ENCODE data around the gene FBXL7. TPM values are rescaled to one million over a fixed set of nuclear protein-coding genes. Genes with fewer than 3 reads are reported as not detected.

The FBXL7 gene
- total and polyA plus RNA-seq, 4 donors = 0.24 to 1.4 (median 1.2) TPM

- no peak overlapping the region for H3K9ac ChIP-seq (ENCODE audit: low read depth in 1 of 2, low read length in 2 of 2)
- H3K36me3 ChIP-seq (ENCODE audit: control insufficient read depth in 4 of 4, insufficient read depth in 3 of 4, low read depth in 1 of 4, low read length in 3 of 4) = no peaks in the 10 kb centered on the region
- H3K9me3 ChIP-seq (ENCODE audit: control insufficient read depth in 4 of 4, low read length in 3 of 4) = no peaks in the 10 kb centered on the region
- no peak for DNase-seq (ENCODE audit: low spot score)
- peaks cover 0 to 2% (median 0%) of the 10 kb centered on the region in 4 donors for H3K27me3 ChIP-seq (ENCODE audit: control insufficient read depth in 4 of 4, insufficient read depth in 4 of 4, low read length in 3 of 4)
- no peak overlapping the region for H3K27ac ChIP-seq (ENCODE audit: low read depth in 1 of 2, low read length in 2 of 2)
- no peak for TF ChIP-seq NR2F2 (IDR thresholded peaks at IDR 0.05)
- TF ChIP-seq HNF4A (conservative IDR thresholded peaks at IDR 0.05) = no peak
- no peak for TF ChIP-seq ATF3 (IDR thresholded peaks at IDR 0.05)
- no peak for TF ChIP-seq RXRA (IDR thresholded peaks at IDR 0.05)
- TF ChIP-seq RAD21 (IDR thresholded peaks at IDR 0.05) = no peak
- no peak for TF ChIP-seq CTCF (IDR thresholded peaks at IDR 0.05; ENCODE audit: low read depth, low read length, missing input control)
- TF ChIP-seq MAX (IDR thresholded peaks at IDR 0.05) = no peak
- no peak for TF ChIP-seq ZBTB33 (IDR thresholded peaks at IDR 0.05)
- TF ChIP-seq SP1 (IDR thresholded peaks at IDR 0.05) = no peak
- no peak for TF ChIP-seq HNF4G (IDR thresholded peaks at IDR 0.05)
- no peak for TF ChIP-seq TAF1 (conservative IDR thresholded peaks at IDR 0.05)
- no peak for TF ChIP-seq JUND (IDR thresholded peaks at IDR 0.05)
- TF ChIP-seq GABPA (IDR thresholded peaks at IDR 0.05 in 1 of 2, conservative IDR thresholded peaks at IDR 0.05 in 1 of 2) = no peak
- no peak for TF ChIP-seq YY1 (IDR thresholded peaks at IDR 0.05)
- no peak for TF ChIP-seq REST (IDR thresholded peaks at IDR 0.05)
- no peak for TF ChIP-seq EGR1 (IDR thresholded peaks at IDR 0.05; ENCODE audit: low read depth in 2 of 2)
- TF ChIP-seq FOXA2 (IDR thresholded peaks at IDR 0.05) = no peak
- H3K4me1 ChIP-seq (ENCODE audit: control insufficient read depth in 4 of 4, insufficient read depth in 4 of 4, low read length in 3 of 4) = peaks cover 0 to 1% (median 0%) of the 10 kb centered on the region in 4 donors
- no peak overlapping the region for H3K4me3 ChIP-seq (ENCODE audit: low read depth in 1 of 3, low read length in 3 of 3)
Observed at GRCh38 chr5:15630441-15630840, 130.5 kb downstream of the FBXL7 start.

All from liver (tissue), 9 donors.